DOHH2 (cell line): ENCODE data around the gene PNPLA5.

ENCODE experiments used
- H3F3A ChIP-seq: fragments of 200-600 bp; sonication (generic), shearing (Covaris generic); 2 replicates; pipeline ENCODE4 v1.6.0; 2016; ENCODE audit warnings: antibody characterized with exemption, mild to moderate bottlenecking; ENCODE audit not compliant: control insufficient read depth, insufficient read depth
- H3K27ac ChIP-seq: fragments of 200-600 bp; sonication (generic); 2 replicates; pipeline ENCODE4 v1.5.1; 2014; ENCODE audit warnings: low read depth, mild to moderate bottlenecking, low read length, moderate library complexity
- H3K27me3 ChIP-seq: fragments of 200-600 bp; sonication (generic); 2 replicates; pipeline ENCODE4 v1.6.1; 2014; ENCODE audit warnings: mild to moderate bottlenecking, low read length, mixed read lengths; ENCODE audit not compliant: control insufficient read depth
- H3K36me3 ChIP-seq: fragments of 200-600 bp; sonication (generic); 2 replicates; pipeline ENCODE4 v1.6.1; 2014; ENCODE audit warnings: mild to moderate bottlenecking, low read length, moderate library complexity, mixed read lengths; ENCODE audit not compliant: control insufficient read depth
- H3K4me1 ChIP-seq: fragments of 200-600 bp; sonication (generic); 2 replicates; pipeline ENCODE4 v1.6.1; 2014; ENCODE audit warnings: mild to moderate bottlenecking, low read length, mixed read lengths; ENCODE audit not compliant: control insufficient read depth
- H3K4me2 ChIP-seq: fragments of 200-600 bp; sonication (generic); 2 replicates; pipeline ENCODE4 v1.6.0; 2014; ENCODE audit warnings: mild to moderate bottlenecking, low read length, moderate library complexity
- H3K4me3 ChIP-seq: fragments of 200-600 bp; sonication (generic); 2 replicates; pipeline ENCODE4 v1.5.1; 2014; ENCODE audit warnings: mild to moderate bottlenecking, low read length, mixed read lengths
- H3K79me2 ChIP-seq: fragments of 200-600 bp; sonication (generic); 2 replicates; pipeline ENCODE4 v1.6.1; 2014; ENCODE audit warnings: mild to moderate bottlenecking, low read length, mixed read lengths; ENCODE audit not compliant: control insufficient read depth
- H3K9me2 ChIP-seq: fragments of 200-600 bp; sonication (generic); replicated peaks from 2 replicates; pipeline ENCODE4 v1.6.1; 2014; ENCODE audit warnings: mild to moderate bottlenecking, low read length, mixed read lengths; ENCODE audit not compliant: control insufficient read depth
- H3K9me3 ChIP-seq: fragments of 200-600 bp; sonication (generic); 2 replicates; pipeline ENCODE4 v1.6.1; 2014; ENCODE audit warnings: antibody characterized with exemption, low read length, mixed read lengths; ENCODE audit not compliant: control insufficient read depth, insufficient read depth
- H4K20me1 ChIP-seq: fragments of 200-600 bp; sonication (generic); 2 replicates; pipeline ENCODE4 v1.6.0; 2014; ENCODE audit warnings: low read depth, mild to moderate bottlenecking, antibody characterized with exemption, low read length, moderate library complexity; ENCODE audit not compliant: control insufficient read depth, insufficient read depth
- EZH2phosphoT487 ChIP-seq: fragments of 200-600 bp; sonication (generic); IDR thresholded peaks from 2 replicates; pipeline ENCODE4 v1.6.1; 2017; ENCODE audit warnings: borderline replicate concordance, mild to moderate bottlenecking, antibody characterized with exemption, low read length, moderate library complexity, mixed read lengths
- TF ChIP-seq, protein P1 (sequence below): fragments of 200-600 bp; sonication (generic); IDR thresholded peaks from one replicate; pipeline ENCODE4 v1.5.1; 2014; ENCODE audit warnings: antibody characterized with exemption, mild to moderate bottlenecking, low read depth, low read length; ENCODE audit not compliant: poor library complexity, severe bottlenecking

Gene PNPLA5

DNA sequence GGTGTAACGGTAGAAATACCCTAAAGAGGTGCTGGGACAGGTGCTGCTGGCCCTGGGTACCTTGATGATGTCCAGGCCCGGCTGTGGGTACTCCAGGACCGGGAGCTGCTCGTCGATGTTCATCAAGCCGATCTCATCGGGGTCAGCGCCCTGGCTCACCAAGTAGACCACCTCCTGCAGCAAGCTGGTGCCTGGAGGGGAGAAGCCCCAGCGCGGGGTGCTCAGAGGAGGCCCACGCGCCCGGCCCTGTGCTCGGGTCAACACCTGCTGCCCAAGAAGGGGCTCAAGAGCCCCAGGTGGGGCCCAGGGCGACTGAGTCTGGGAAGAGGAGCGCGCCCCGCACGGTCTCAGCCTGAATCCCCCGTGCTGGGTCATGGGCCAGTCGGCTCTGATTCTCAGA, 50.1 kb downstream of the PNPLA5 start:
- Histone ChIP-seq H3K4me1 (no peaks in the 10 kb centered on the region), H3K4me2 (no peak overlapping the region), H3K9me3 (no peaks in the 10 kb centered on the region), H3K79me2 (no peaks in the 10 kb centered on the region), H3F3A (no peaks in the 10 kb centered on the region), H3K27ac (no peak overlapping the region), H3K9me2 (no peaks in the 10 kb centered on the region), H4K20me1 (no peaks in the 10 kb centered on the region), H3K4me3 (no peak overlapping the region), H3K36me3 (no peaks in the 10 kb centered on the region), H3K27me3 (no peaks in the 10 kb centered on the region)
- TF ChIP-seq, protein P1, sequence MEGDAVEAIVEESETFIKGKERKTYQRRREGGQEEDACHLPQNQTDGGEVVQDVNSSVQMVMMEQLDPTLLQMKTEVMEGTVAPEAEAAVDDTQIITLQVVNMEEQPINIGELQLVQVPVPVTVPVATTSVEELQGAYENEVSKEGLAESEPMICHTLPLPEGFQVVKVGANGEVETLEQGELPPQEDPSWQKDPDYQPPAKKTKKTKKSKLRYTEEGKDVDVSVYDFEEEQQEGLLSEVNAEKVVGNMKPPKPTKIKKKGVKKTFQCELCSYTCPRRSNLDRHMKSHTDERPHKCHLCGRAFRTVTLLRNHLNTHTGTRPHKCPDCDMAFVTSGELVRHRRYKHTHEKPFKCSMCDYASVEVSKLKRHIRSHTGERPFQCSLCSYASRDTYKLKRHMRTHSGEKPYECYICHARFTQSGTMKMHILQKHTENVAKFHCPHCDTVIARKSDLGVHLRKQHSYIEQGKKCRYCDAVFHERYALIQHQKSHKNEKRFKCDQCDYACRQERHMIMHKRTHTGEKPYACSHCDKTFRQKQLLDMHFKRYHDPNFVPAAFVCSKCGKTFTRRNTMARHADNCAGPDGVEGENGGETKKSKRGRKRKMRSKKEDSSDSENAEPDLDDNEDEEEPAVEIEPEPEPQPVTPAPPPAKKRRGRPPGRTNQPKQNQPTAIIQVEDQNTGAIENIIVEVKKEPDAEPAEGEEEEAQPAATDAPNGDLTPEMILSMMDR, result no peak
- no peak for TF ChIP-seq EZH2phosphoT487

DNA sequence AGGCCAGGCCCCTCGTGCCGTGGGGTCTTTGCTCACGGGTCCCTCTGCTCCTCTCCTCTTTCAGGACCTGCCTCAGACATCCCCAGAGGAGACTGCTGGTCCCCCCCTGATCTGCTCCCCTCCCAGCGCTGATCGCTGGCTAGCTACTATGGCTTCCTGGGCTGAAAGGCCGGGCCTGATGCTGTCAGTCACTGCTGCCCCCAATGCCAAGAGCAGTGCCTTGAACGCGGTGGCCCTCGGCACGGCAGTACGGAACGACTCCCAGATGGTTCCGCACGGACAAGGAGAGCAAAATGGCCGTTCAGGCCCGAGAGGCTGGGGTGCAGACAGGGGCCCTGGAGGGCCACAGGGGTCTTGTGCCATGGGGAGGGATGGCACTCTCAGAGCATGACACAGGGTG, 51.0 kb downstream of the PNPLA5 start:
- H3K27me3 ChIP-seq, result no peaks in the 10 kb centered on the region
- H3K36me3 ChIP-seq, result no peaks in the 10 kb centered on the region
- no peaks in the 10 kb centered on the region for H3K4me1 ChIP-seq
- no peaks in the 10 kb centered on the region for H4K20me1 ChIP-seq
- H3K9me2 ChIP-seq, result no peaks in the 10 kb centered on the region
- no peak overlapping the region for H3K4me2 ChIP-seq
- no peaks in the 10 kb centered on the region for H3K9me3 ChIP-seq
- H3F3A ChIP-seq, result no peaks in the 10 kb centered on the region
- no peak overlapping the region for H3K4me3 ChIP-seq
- H3K27ac ChIP-seq, result no peak overlapping the region
- TF ChIP-seq, protein P1, result no peak
- H3K79me2 ChIP-seq, result no peaks in the 10 kb centered on the region

DNA sequence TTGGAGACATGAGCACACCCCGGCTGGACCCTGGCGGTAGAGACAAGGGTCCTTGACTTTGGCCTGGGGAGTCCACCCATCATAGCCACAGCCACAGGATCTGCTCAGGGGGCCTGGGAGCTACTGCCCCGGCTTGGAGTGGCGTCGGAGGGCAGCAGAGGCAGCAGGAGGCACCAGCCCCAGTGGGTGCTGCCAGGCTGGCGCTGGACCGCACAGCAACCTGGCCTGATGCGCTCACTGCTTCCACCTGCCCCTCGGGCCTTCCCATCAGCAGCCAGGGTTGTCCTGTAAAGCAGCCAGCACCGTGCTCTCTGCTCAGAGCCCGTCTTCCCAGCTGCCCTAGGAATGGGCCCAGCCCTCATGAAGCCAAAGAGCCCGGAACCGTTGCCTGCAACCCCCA, 51.4 kb downstream of the PNPLA5 start:
- Histone ChIP-seq H3K9me3 (no peaks in the 10 kb centered on the region), H3K9me2 (no peaks in the 10 kb centered on the region), H3K4me3 (no peak overlapping the region), H3K79me2 (no peaks in the 10 kb centered on the region), H3F3A (no peaks in the 10 kb centered on the region), H3K27ac (no peak overlapping the region), H3K36me3 (no peaks in the 10 kb centered on the region), H4K20me1 (no peaks in the 10 kb centered on the region), H3K27me3 (no peaks in the 10 kb centered on the region), H3K4me2 (no peak overlapping the region), H3K4me1 (no peaks in the 10 kb centered on the region)
- TF ChIP-seq, protein P1, result no peak
- no peak for TF ChIP-seq EZH2phosphoT487

DNA sequence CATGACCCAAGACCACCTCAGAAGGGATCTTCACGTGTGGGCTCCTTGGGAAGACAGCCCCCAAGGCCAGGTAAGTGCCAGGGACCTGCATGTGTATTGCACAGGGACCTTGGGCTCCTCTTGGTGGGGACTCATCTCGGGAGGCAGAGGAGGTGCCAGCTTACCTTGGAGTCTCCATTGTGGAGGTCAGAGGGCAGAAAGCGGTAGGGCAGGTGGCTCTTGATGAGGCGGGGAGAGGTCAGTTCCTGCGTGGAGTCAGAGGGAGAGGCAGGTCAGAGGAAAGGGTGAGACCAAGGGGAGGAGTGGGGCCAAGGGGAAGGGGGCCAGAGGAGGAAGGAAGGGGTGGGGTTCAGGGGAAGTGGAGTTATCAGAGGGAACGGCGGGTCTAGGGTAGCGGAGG, 52.0 kb downstream of the PNPLA5 start:
- Histone ChIP-seq H3K79me2 (no peaks in the 10 kb centered on the region), H3K27me3 (no peaks in the 10 kb centered on the region), H3K9me3 (no peaks in the 10 kb centered on the region), H4K20me1 (no peaks in the 10 kb centered on the region), H3K4me2 (no peak overlapping the region), H3K4me3 (no peak overlapping the region), H3K4me1 (no peaks in the 10 kb centered on the region), H3K36me3 (no peaks in the 10 kb centered on the region), H3K27ac (no peak overlapping the region), H3K9me2 (no peaks in the 10 kb centered on the region), H3F3A (no peaks in the 10 kb centered on the region)
- no peak for TF ChIP-seq EZH2phosphoT487
- TF ChIP-seq, protein P1, result no peak
